ENCODE measurements around the gene PPP1R15A.
"Not testable (repeated sequence)": the region's sequence is repeated elsewhere in the genome, so short reads cannot be mapped to it uniquely, and the experiment has no call there.

Gene PPP1R15A

DNA sequence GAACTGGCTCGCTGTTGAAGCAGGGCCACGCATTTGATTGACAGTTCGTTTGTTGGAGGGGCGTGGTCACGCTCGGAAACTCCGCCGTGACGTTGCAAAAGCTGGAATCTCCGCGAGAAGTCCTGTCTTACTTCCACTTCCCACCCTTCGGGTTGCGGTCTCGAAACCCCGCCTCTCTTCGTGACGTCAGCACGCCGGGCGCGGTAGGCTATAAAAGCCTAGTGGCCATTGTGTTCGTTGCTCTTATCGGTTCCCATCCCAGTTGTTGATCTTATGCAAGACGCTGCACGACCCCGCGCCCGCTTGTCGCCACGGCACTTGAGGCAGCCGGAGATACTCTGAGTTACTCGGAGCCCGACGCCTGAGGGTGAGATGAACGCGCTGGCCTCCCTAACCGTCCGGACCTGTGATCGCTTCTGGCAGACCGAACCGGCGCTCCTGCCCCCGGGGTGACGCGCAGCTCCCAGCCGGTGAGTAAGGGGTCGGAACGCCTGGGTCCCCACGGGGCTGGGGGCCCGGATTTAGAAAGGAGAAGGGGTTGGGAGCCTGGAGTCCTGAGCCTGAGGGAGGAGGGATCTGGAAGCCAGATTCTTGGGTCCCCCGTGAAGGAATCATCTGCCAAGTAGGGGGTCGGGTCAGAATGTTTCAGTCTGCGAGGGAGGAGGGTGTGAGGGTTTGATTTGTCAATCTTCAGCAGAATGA lies at the start of gene PPP1R15A:
PPP1R15A (plus strand) TSS at position 240 of the 702 bp plus-strand sequence. CDS start 813 bp downstream, outside the sequence.
- peak; percentile 97 for DNase-seq (ENCODE audit: low read depth)

DNA sequence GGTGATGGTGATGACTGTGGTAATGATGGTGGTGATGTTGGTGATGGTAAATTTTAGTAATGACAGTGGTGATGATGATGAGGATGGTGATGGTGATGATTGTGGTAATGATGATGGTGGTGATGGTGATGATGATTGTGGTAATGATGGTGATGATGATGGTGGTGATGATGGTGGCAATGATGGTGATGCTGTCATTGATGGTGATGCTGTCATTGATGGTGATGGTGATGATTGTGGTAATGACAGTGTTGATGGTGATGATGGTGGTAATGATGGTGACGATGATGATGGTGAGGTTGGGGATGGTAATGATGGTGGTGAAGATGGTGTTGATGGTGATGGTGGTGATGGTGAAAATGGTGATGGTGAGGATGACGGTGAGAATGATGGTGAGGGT lies 49.7 kb upstream of the PPP1R15A start:
- DNase-seq (ENCODE audit: low read depth) = no peak

DNA sequence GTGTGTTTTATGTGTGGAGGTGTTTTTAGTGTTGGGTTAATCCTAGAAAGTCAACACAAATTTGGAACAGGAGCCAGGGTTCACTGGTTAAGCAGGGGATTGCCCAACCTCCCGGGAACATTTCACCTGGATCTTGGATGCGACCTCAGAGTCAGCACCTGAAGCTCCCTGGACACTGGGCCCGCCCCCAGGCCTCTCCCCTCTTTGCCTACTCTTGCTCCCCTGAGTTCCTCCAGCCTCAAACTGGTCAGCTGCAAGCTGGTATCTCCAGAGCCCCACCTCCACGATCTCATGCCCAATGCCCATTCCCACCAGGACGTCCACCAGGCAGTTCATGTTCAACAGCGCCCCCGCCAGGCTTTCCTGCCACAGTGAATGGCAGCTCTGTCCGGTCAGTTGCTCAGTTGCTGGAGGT lies 45.6 kb upstream of the PPP1R15A start:
- DNase-seq (ENCODE audit: low read depth) = no peak

DNA sequence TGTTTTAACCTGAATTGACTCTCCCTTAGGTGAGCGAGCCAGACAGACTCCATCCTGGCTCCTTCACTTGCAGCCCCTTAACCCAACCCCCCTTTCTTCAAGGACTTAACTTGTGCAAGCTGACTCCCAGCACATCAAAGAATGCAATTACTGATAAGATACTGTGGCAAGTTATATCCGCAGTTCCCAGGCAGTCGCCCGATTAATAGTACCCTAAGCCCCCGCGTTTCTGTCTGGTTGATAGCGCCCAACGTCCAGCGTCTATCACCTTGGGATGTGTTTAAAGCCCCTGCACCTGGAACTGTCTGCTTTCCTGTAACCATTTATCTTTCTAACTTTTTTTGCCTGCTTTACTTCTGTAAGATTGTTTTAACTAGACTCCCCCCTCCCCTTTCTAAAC lies 42.1 kb upstream of the PPP1R15A start:
- no peak for DNase-seq (ENCODE audit: low read depth)

DNA sequence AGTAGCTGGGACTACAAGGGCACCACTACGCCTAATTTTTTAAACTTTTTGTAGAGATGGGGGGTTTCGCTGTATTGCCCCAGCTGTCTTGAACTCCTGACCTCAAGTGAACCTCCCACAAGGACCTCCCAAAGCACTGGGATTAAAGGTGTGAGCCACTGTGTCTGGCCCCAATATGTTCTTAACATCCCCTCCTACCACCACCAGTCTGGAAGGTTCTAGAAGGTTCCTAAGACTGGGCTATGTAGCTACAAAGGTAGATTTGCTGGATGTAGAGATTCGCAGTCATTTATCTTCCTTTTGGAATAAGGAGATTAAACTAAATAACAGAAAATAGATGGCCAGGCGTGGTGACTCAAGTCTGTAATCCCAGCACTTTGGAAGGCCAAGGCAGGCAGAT lies 41.3 kb upstream of the PPP1R15A start:
- DNase-seq (ENCODE audit: low read depth) = no peak

DNA sequence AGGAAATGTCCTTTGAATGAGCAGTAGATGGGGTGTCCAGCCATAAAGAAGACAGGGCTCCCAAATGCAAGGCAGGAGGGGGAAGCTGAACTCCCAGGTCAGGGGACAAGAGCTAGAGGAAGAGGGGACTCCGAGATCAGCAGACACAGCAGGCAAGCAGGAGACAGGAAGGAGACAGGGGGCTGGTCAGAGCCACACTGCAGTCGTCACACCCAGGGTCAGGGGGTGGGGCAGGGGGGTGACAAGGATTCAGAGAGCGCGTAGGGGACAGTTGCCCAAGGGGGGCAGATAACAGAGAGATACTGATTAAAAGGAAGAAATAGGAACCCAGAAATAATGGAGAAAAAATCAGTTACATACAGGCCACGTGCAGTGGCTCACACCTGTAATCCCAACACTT lies 39.2 kb upstream of the PPP1R15A start:
- DNase-seq (ENCODE audit: low read depth) = no peak

DNA sequence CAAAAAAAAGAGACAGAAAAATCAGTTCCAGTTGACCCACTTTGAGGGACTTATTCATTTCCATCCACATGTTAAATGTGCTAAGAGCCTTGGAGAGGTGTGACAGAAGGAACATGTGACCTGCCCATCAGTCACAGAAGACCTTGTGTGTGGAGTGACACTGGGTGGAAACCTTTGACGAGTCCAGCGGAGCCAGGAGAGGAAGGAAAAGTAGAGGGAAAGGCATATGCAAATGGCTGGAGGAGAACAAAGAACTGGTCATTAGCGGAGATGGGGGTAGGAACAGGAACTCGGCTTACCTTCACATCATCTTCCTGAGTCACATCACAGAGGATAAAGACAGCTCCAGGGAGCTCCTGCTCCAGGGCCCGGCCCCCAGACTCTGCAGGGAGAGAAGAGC lies 38.2 kb upstream of the PPP1R15A start:
- DNase-seq (ENCODE audit: low read depth) = no peak

DNA sequence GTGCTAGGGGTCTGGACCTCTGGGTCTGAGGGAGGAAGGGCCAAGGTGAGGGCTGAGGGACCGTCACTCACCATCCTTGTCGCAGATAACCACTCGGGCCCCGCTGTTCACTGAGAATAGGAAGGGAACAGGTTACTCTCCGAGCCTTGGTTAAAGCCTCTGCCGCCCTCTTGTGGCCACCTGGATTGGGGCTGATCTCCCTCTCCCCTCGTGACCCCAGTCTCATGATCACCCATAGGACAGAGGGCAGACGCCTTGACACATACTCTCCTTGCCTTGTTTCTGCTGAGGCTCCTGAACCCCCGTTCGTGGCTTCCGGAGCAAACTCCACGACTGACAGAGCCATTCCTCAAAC lies 36.5 kb upstream of the PPP1R15A start:
- peak; percentile 73 for DNase-seq (ENCODE audit: low read depth)

DNA sequence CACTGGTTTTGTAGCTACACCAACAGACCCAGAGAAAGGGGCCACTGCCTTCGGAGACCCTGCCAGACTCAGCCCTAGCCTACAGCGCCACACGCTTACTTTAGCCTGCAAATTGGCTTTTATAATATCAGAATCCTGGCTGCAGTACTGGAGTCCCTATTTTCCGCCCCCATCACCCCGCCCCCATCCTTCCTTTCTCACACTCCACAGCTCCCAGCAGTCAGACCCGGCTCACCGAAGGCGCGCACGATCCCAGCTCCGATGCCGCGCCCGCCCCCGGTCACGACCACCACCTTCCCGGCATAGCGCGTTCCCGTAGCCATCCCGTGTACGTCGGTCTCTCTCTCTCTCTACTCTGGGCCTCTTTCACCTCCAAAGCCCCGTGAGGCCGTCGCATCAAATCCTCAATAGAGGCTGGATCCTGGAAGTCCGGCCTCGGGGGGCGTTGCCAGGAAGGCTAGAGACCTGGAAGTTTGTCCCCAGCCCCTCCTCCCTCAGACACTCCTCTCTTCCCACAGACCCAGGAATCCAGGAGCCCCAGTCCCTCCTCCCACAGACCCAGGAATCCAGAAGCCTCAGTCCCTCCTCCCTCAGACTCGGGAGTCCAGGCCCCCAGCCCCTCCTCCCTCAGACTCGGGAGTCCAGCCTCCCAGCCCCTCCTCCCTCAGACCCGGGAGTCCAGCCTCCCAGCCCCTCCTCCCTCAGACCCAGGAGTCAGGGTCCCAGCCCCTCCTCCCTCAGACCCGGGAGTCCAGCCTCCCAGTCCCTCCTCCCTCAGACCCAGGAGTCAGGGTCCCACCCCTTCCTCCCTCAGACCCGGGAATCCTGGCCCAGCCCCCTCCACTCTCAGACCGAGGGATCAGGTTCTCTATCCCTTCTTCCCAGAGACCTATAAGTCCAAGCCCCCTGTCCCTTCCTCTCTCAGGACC lies 35.9 kb upstream of the PPP1R15A start, which contains the start of gene HSD17B14:
HSD17B14 (minus strand) TSS at position 403 of the 929 bp plus-strand sequence; CDS start at position 323, 80 bp downstream.
- DNase-seq (ENCODE audit: low read depth) = no peak

DNA sequence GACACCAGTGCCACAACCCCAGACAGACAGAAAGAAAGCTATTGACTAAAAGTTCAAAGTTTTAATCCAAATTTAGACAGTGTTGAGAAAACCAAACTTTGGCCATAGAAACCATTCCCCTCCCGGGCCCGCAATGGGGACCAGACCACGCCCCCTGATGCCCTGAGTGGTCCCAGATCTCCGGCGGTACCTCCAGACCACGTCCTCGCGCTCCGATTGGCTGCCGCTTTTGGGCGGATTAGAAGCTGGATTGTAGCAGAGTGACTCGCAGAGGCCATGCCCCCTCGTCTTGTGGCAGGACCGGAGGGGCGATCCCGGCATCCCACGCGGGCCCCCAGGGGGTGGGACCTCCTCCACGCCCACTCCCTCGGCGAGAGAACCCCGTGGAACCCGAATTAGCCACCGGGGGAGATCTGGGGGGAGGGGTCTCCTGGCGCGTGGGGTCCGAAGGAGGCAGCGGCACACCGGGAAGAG lies 35.1 kb upstream of the PPP1R15A start:
- peak; percentile 66 for DNase-seq (ENCODE audit: low read depth)

DNA sequence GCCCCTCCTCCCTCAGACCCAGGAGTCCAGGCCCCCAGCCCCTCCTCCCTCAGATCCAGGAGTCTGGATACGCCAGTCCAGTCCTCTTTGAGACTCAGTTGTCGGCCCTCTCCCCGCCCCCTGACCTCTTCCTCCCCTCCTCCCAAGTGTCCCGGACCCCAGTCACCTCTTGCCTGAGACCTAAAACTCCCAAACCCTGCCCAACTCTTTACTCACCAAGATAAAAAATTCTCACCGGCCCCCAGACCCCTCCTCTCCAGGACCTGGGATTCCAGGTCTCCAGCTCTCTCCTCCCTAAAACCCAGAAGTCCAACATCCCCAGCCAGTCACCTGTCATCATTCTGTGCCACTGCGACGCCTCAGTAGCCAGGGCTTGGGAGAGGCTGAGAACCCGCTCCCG lies 34.5 kb upstream of the PPP1R15A start:
- DNase-seq (ENCODE audit: low read depth) = no peak

DNA sequence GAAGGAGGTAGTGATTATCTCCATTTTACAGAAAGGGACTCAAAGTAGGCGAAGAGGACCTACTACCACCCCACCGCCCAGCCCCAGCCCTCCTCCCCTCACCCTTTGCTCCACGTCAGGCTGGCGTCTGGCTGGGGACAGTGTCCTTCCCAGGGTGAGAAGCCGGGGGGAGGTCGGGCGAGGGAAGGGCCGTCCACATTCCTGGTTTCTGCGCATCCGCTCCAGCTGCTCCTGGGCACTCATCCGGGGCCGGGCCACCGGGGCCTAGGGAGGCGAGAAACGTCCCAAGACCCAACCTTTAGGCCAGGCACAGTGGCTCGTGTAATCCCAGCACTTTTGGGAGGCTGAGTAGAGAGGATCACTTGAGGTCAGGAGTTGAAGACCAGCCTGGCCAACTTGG lies 31.2 kb upstream of the PPP1R15A start:
- no peak for DNase-seq (ENCODE audit: low read depth)

DNA sequence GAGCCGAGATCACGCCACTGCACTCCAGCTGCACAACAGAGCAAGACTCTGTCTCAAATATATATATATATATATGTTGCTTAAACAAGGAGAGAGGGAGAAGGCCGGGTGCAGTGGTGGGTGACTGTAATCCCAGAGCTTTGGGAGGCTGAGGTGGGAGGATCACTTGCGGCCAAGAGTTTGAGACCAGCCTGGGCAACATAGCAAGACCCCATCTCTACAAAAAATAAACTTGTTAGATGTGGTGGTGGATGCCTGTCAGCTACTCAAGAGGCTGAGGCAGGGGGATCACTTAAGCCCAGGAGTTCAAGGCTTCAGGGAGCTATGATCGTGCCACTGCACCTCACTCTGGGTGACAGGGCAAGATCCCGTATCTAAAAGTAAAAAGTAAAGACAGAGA lies 30.6 kb upstream of the PPP1R15A start:
- DNase-seq (ENCODE audit: low read depth) = no peak

DNA sequence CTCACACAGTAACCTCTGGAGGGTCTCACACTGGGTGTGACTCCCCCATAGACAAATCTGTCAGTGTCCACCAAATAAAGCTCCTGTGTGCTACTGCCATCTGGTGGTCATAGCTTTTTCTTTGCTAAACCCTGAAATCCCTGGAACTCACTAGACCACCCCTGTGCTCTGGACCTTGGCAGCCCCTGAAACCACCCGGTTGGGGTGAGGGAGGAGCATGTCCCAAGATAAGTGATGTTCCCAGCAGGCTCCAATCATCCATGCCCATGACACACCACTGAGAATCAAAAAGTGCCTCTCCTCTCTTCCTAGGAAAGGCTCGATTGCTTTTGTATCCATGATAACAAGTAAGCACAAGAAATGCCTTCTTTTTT lies 29.4 kb upstream of the PPP1R15A start:
- DNase-seq (ENCODE audit: low read depth) = no peak

DNA sequence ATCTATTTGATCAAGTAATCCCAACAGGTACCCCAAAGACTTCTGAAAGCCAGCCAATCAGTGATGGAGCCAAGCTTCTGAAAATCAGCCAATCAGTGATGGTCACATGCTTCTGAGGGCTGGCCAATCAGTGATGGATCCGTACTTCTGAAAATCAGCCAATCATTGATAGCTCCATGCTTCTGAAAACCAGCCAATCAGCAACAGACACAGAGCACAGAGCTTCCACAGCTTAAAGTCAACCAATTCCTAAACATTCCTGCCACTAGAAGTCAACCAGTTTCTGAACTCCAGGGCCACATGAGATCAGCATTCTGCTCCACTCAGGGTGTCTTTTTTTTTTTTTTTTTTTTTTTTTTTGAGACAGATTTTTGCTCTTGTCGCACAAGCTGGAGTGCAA lies 27.7 kb upstream of the PPP1R15A start:
- DNase-seq (ENCODE audit: low read depth) = no peak

DNA sequence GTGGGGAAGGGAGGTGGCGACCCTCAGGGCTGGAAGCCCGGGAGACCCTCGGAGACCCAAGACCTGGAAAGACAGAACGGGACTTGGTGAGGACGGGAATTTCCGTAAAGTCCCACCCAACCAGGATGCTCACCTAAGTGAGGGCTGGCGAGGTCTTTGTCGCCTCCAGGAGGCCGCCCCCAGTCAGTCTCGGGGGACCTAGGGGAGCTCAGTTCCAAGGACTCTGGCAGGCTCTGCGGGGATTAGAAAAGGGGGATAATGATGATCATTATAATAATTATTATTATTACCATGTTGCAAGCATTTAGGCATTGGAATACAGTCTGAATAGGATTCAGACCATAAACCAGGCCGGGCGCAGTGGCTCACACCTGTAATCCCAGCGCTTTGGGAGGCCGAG lies 26.8 kb upstream of the PPP1R15A start:
- DNase-seq (ENCODE audit: low read depth) = no peak

DNA sequence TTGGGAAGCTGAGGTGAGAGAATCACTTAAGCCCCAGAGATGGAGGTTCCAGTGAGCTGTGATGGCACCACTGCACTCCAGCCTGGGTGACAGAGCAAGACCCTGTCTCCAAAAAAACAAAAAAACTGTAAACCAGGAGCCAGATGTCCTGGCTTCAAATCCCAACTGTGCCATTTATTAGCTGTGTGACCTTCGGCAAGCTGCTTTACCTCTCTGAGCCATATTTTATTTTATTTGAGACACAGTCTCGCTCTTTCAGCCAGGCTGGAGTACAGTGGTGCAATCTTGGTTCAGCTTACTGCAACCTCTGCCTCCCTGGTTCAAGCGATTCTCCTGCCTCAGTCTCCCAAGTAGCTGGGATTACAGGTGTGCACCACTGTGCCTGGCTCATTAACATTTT lies 25.6 kb upstream of the PPP1R15A start:
- DNase-seq (ENCODE audit: low read depth) = not testable (repeated sequence)

DNA sequence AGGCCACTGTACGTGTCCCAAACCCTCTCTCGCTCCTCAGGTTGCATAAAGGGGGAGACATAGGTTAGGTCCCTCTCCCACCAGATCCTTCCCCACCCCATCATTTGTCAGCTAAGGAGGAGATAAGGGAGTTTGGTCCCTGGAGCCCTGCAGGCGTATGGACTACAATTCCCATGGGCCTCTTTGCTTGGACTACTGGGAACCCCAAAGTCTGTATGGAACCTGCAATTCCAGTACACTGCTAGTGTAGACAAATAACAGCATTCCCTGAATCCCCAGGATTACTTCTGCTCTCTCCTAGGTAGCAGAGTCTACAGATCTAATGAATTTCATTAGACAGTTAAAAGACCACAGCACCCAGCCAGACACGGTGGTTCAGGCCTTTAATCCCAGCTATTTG lies 19.9 kb upstream of the PPP1R15A start:
- DNase-seq (ENCODE audit: low read depth) = no peak

DNA sequence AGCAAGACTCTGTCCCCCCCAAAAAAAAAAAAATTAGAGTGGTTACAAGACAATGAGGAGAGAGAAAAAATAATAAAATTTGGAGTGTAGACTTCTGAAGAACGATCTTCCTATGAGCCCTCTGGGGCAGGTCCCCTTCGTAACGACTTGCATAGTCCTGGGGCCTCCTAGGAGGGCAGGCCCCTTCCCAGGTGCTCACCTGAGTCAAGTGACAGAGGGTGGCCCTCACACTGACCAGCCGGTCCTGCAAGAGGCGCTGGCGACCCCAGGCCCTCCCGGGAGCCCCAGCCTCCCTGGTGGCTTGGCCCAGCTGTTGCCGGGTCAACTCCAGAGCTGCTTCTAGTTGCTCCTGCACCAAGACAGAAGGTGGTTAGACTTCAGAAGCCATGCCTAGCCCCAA lies 18.7 kb upstream of the PPP1R15A start:
- DNase-seq (ENCODE audit: low read depth) = no peak

DNA sequence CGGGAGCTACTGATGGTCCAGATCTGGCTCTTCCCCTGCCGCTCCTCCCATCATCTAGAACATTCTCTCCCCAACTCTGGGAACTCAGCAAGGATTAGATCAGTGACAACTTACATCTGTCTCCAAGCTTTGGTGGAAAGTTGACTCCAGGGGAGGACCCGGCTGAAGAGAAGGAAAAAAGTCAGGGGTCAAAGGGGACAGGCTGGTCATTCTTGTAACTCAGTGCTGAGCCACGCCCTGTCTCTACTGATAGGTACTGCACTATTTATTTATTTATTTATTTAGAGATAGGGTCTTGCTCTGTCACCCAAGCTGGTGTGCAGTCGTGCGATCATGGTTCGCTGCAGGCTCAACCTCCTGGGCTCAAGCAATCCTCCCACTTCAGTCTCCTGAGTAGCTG lies 18.1 kb upstream of the PPP1R15A start:
- no peak for DNase-seq (ENCODE audit: low read depth)

DNA sequence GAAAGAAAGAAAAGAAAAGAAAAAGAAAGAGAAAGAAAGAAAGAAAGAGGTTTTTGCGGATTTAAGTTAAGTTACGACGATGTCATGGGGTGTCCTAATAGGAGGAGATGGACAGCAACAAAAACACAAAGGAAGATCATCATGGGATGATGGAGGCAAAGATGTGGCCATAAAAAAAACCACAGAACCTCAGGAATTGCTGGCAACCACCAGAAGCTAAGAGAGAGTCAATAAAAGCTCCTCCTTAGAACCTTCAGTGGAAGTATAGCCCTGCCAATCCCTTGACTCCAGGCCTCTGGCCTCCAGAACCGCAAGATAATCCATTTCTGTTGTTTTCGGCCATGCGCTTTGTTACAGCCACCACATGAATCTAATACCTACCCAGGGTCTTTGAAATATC lies 15.3 kb upstream of the PPP1R15A start:
- DNase-seq (ENCODE audit: low read depth) = no peak

DNA sequence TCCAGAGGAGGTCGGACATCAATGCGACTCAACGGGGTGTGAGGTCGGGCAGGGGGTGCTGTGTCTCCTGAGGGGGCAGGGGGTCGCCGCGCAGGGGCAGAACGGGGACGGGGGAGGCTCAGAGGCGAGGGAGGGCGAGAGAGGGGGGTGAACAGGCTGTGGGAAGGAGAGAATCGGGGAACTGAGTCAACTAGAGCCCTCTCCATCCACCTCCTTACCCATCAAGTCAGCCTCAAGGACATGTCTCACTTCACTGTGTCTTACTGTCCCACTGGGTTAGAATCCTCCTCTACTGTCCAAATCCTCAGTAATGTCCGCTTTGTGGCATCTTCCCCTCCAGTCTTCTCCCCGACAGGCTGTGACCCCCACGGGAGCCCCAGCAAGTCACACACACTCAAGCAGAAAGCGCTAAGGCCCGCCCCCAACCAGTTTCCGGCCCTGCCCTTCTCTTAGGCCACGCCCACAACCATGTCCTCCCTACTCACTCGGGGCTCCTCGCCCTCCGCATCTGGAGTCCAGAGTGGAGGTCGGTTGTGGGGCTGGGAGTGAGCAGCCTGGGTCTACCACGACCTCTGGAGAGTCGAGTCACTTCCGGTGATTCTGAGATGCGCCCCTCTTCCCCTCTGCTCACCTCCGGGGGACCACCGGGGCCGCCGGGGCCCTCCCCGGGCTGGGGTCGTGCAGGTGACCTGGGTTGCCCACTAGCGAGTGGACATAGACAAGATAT lies 13.1 kb upstream of the PPP1R15A start:
- DNase-seq (ENCODE audit: low read depth) = no peak

Measured in fibroblast of the conjunctiva (primary cell).